SKM-1 treated with dmso at 0.1 percent for 144 hours (cell line): Measurements from ENCODE around the gene SYT14.
"Not testable (repeated sequence)": the region's sequence is repeated elsewhere in the genome, so short reads cannot be mapped to it uniquely, and the experiment has no call there.

ENCODE experiments used
- DNase-seq: peaks from one replicate; lab custom pipeline; 2025; ENCODE audit not compliant: unreplicated experiment; lab: John Stamatoyannopoulos, UW

Gene SYT14

GRCh38 chr1:209937996-209938959 lies at the start of gene SYT14:
Gene SYT14 (plus strand): TSS chr1:209938217. CDS start chr1:209938265, 48 bp downstream.
- no peak for DNase-seq

- DNase-seq = not testable (repeated sequence)
Measured at GRCh38 chr1:209888291-209889076, 49.5 kb upstream of the SYT14 start.

GRCh38 chr1:209889077-209889418 lies 49.0 kb upstream of the SYT14 start:
- no peak for DNase-seq

- no peak for DNase-seq
Measured at GRCh38 chr1:209890641-209891330, 47.2 kb upstream of the SYT14 start.

GRCh38 chr1:209893751-209894150 lies 44.3 kb upstream of the SYT14 start:
- no peak for DNase-seq

- no peak for DNase-seq
Measured at GRCh38 chr1:209895709-209896108, 42.3 kb upstream of the SYT14 start.

- no peak for DNase-seq
Measured at GRCh38 chr1:209896346-209896745, 41.7 kb upstream of the SYT14 start.

GRCh38 chr1:209898271-209898670 lies 39.7 kb upstream of the SYT14 start:
- DNase-seq = not testable (repeated sequence)

- DNase-seq = not testable (repeated sequence)
Measured at GRCh38 chr1:209898851-209899250, 39.2 kb upstream of the SYT14 start.

GRCh38 chr1:209899948-209900347 lies 38.1 kb upstream of the SYT14 start:
- DNase-seq = peak; percentile 25

- DNase-seq = no peak
Measured at GRCh38 chr1:209900734-209901133, 37.3 kb upstream of the SYT14 start.

- DNase-seq = no peak
Measured at GRCh38 chr1:209901211-209901610, 36.8 kb upstream of the SYT14 start.

GRCh38 chr1:209904774-209905173 lies 33.2 kb upstream of the SYT14 start:
- not testable (repeated sequence) for DNase-seq

GRCh38 chr1:209911746-209912145 lies 26.3 kb upstream of the SYT14 start:
- no peak for DNase-seq

GRCh38 chr1:209912306-209912705 lies 25.7 kb upstream of the SYT14 start:
- DNase-seq = no peak

GRCh38 chr1:209919637-209920036 lies 18.4 kb upstream of the SYT14 start:
- not testable (repeated sequence) for DNase-seq

- DNase-seq = no peak
Measured at GRCh38 chr1:209920844-209921243, 17.2 kb upstream of the SYT14 start.

GRCh38 chr1:209924390-209924789 lies 13.6 kb upstream of the SYT14 start:
- no peak for DNase-seq

- no peak for DNase-seq
Measured at GRCh38 chr1:209926045-209926444, 12.0 kb upstream of the SYT14 start.

GRCh38 chr1:209927466-209927865 lies 10.6 kb upstream of the SYT14 start:
- DNase-seq = no peak

GRCh38 chr1:209929751-209930150 lies 8.3 kb upstream of the SYT14 start:
- no peak for DNase-seq
